Measurements from ENCODE around the gene COL4A3.

The COL4A3 gene

DNA sequence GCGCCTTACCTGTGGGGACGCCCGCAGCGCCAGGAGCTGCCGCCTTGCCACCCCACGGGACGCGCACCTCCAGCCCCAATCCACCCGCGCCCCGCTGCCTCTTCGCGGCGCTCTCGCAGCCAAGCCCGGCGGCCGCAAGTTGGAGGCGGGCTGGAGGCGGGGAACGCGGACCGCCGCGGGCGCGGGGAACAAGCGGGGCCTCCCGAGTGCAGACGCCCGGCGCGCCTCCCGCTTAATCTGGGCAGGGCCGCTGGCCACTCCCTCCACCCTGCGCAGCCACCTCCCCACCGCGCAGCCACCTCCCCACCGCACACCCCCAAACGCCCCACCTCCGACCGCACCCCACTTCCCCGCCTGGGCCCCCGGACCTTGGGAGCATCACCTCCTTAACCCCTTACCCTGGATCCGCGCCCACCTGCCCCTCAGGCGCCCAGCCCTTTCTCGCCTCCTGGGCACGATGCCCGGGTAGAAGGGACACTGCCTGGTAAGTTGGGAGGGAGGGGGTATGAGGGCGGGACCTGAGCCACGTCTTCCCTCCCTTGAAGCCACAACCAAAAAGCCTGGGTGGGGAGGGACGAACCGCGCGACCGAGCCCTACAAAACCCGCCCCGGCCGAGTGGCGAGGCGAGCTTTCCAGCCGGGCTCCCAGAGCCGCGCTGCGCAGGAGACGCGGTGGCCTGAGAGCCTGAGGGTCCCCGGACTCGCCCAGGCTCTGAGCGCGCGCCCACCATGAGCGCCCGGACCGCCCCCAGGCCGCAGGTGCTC lies at the start of gene COL4A3, which contains the start of gene COL4A4:
COL4A3 (plus strand) TSS at position 627 of the 765 bp plus-strand sequence; CDS start at position 730, 103 bp downstream.
COL4A4 (minus strand) TSS at position 208 of the 765 bp plus-strand sequence. CDS start 16,722 bp downstream, outside the sequence.
- no peak for DNase-seq (ENCODE audit: low spot score)

DNA sequence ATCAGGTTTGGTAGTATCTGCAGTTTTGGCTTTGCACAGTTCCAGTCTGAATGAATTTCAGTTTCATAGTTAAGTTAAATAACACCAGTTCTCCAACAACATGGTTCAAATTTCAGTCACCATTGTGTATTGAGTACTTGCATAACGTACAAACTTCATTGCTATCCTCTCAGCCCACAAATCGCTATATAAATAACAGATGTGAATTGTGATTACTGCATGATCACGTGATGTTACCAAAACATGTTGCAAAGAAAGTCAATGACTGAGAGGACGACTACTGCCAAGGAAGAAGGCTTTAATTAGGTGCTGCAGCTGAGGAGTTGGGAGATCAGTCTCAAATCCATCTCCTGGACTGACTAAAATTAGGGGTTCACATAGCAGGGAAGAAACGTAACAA lies 48.7 kb upstream of the COL4A3 start:
- no peak for DNase-seq (ENCODE audit: low spot score)

DNA sequence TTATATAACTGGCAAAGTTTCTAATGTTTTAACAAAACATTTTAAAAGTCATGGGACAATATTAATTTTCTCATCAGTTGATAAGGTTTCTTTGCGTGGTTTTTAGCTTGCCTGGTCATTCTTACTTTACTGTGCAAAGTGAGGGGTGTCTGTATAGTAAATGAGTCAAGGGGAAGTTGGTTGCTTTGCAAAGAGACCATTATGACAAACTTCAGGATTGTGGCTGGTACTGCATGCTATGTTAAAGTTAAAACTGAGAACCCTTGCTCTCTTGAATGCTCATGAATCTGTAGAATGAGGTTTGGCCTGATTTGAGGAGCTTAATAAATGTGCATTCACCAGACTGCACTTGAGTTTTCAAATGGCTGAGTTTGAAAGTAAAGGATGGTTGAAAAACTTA lies 47.4 kb upstream of the COL4A3 start:
- no peak for DNase-seq (ENCODE audit: low spot score)

DNA sequence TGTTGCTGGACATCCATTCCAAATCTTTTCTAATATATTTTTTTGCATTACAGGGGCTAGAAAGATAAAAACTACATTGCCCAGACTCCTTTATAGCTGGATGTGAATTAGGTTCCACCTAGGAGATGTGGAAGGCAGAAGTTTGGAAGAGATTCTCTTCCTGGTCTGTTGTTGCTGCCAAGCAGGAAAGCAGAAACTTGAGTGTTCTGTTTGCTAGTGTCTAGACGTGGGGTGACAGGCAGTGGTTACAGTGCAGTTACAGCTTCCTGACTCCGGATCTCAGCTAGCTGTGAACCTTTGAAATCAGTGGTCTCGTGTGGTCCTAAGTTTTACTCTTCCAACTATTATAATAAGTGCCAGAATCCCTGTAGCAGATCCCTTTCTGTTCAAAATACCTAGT lies 46.6 kb upstream of the COL4A3 start:
- DNase-seq (ENCODE audit: low spot score), result no peak

DNA sequence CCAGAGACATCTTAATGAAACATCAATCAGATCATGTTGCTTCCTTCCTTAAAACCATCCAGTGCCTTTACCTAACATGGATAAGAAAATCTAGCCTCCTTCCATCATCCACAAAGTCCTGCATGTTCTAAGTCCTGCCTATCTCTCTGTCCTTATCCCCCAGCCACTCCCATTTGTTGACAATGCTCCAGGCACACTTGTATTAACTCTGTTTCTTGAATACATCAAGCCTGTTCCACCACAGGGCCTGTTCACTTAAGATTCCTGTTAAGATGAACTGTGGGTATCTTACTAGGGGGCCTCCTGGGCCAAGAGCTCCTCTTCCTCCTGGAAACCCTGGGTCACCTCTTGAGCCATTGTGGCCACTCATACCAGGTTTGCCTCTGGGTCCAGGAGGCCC lies 46.1 kb upstream of the COL4A3 start:
- no peak for DNase-seq (ENCODE audit: low spot score)

DNA sequence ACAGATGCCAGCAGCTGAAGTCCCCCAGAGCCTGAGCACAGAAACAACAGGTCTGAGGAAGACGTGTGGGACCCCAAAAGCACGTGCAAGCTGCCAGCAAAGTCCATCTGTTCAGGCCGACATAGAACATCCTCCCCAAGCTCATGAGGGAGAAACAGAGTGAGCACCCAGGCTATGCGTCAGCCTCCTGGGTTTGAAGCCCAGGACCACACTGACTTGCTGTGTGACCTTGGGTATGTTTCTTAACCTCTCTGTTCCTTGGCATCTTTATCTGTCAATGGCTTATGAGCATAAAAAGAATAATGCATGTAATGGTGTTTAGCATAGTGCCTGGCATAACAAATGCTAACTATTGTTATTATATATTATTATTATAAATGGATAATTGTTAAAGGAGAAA lies 40.7 kb upstream of the COL4A3 start:
- DNase-seq (ENCODE audit: low spot score), result no peak

DNA sequence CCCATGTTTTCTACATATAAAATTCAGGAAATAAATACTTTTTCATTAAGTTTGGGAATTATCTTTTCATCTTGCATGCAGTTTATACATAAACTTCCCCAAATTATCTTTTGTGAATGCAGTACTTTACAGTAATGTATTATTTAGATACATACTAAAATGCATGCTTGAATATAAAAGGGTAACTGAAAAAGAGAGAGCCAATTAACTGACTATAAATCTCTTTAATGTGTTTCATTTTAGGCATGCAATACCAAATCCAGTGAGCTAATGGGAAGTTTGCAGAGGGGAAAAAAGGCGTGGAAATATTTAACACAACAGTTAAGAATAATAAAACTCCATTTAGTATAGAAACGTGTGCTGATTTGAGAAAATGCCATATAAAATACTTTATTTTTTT lies 39.6 kb upstream of the COL4A3 start:
- DNase-seq (ENCODE audit: low spot score), result no peak

DNA sequence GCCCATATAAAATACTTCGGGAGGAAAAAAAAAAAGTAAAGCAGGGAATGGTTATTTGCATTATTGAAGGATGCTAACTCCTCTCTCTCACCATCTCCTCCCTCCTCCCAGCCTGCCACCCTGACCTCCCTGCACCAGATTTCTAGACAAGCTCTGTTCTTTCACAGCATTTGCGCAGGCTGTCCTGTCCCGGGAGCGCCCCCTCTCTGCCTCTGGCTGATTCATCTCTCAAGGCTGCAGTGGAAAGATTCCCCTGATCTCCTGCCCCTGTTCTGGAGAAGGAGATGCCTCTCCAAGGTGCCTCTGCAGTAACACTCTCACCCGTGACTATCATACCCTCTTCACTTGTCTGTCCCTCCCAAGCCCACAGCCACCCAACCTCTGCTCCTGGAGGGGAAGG lies 38.9 kb upstream of the COL4A3 start:
- DNase-seq (ENCODE audit: low spot score), result no peak

DNA sequence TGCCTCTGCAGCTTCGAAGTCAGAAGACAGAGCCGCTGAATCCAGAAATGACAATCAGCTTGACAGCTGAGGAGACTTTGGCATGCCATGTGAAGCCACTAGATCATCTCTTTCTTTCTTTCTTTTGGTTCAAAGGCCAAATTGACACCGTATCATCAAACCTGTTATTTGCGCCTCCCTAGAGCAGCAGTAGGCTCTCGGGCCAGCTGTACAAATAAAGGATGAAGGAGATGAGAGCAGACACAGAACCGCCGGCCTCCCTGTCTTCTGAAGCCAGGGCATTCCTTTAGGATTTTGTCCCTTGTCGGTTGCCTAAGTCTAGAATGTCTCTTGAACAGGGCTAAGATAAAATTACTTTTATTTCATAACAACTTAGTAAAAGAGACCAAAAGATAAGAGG lies 37.2 kb upstream of the COL4A3 start:
- DNase-seq (ENCODE audit: low spot score), result no peak

DNA sequence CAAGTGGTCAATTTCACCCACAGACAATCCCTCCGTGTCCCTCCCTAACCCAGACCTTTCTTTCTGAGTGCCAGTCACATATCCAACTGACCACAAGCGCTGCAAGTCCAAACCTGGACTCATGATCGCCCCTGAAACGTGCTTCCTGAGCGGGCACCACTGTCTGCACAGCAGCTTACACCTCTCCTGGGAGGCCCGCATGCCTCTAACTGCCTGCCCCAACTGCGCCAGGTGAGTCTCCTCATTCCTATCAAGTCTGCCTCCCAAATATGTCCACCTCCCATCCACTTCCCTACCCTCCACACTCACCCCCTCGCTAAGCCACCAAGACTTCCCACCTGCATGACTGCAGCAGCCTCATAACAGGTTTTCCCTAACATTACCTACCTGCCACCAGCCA lies 33.8 kb upstream of the COL4A3 start:
- no peak for DNase-seq (ENCODE audit: low spot score)

DNA sequence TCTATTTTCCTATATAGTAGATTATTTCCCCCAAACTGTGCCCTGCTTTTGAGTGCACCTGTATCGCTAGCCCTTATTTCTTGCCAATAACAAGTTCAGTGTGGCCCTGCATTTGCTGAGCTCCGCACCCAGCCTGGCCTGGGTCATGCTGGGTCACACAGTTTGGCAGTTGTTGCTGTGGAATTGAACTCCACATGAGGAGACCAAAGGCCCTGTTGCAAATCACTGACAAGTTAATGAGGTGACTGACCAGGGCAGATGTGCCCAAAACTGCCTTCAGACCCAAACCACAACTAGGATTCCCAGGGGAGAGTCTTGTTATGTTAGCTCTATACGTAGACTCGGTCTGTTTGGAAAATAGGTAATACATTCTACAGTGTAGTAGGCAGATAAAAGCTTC lies 31.4 kb upstream of the COL4A3 start:
- no peak for DNase-seq (ENCODE audit: low spot score)

DNA sequence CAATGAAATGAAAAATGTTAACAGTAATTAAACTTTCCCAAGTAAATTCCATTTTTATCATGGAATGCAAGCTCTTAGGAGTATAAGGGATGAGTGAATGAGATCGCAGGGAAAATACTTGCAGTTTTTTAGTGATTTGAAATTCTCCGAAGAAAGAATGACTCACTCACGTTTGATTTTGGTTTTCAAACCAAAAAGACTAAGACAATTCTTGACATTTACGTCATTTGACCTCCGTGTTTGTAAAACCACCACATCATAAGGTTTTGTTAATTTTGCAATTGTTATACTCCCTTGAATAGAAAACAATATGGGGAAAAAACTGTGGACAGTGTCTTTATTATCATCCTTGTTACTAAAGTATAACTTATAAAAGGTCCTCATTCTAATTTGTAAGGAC lies 29.8 kb upstream of the COL4A3 start:
- DNase-seq (ENCODE audit: low spot score), result no peak

DNA sequence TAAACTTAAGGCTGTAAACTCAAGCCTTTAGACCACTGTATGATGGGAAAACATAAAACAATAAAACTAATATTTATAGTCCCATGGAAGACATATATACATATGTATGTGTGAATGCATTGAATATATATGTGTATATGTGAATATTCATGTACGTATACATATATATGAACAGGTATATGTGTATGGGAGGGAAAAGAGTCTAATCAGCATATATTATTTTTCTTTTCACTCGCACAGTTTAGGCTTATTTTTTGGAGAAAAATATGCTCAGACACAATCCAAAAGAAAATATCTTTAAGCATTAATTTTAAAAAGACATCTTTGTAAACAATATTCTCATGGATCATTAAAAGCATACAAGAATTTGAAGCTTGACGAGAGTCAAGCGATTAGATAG lies 23.1 kb upstream of the COL4A3 start:
- DNase-seq (ENCODE audit: low spot score), result no peak

DNA sequence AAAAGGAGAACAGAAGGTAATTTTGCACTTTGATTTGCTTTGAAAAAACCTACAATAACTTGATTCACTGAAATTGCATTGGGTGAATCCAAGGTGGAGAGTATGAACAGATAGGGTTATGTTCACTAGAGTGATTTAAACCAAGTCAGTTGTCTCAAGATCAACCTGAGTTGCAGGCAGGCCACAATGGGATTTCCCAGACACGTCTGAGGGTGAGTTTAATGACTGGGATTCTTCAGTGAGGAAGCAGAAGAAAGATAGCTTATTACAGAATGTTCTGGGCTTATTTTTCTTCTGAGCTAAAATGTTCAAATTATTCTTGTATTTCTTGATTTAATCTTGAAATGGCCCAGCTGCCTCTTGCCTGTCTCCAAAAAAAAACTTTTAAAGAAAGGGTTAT lies 20.5 kb upstream of the COL4A3 start:
- no peak for DNase-seq (ENCODE audit: low spot score)

DNA sequence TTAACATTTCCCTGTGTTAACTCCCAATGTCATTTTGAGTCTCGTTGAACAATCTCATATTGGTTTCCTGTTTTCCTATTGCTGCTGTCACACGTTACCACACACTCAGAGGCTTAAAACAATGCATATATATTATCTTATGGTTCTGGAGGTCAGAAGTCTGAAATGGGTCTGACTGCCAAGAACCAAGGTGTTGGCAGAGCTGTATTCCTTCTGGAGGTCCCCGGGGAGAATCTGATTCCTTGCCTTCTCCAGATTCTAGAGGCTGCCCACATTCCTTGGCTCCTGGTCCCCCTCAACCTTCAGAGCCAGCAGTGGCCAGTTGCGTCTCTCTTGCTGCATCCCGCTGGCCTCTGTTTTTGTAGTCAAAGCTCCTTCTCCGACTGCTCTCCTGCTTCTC lies 18.0 kb upstream of the COL4A3 start:
- DNase-seq (ENCODE audit: low spot score), result no peak

DNA sequence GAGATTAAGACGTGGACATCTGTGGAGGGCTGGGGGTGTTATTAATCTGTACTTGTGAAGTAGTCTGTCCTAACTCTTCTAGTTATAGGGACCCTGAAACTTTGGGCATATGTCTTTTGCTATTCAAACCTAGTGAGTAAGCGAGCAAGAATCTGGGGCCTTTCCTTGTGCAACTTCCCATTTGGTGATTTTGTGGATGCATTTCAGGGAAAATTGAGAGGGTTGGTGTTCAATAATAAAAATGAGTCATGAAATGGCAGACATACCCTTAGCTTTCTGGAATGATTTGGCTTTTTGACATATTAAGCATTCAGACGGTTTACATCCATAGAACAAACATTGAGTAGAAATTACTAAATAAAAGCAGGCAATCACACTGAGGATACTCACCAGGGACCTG lies 17.4 kb upstream of the COL4A3 start:
- no peak for DNase-seq (ENCODE audit: low spot score)

DNA sequence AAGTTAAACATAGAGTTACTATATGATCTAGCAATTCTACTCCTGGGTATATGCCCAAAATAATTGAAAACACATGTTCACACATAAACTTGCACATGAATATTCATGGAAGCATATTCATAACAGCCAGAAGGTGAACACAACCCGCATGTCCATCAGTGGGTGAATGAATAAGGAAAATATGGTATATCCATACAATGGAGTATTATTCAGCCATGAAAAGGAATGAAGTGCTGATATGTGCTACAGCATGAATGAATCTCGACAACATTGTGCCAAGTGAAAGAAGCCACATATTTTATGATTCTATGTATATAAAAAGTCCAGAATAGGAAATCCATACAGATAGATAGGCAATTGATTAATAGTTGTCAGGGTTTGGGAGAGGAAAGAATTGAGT lies 16.3 kb upstream of the COL4A3 start:
- no peak for DNase-seq (ENCODE audit: low spot score)

DNA sequence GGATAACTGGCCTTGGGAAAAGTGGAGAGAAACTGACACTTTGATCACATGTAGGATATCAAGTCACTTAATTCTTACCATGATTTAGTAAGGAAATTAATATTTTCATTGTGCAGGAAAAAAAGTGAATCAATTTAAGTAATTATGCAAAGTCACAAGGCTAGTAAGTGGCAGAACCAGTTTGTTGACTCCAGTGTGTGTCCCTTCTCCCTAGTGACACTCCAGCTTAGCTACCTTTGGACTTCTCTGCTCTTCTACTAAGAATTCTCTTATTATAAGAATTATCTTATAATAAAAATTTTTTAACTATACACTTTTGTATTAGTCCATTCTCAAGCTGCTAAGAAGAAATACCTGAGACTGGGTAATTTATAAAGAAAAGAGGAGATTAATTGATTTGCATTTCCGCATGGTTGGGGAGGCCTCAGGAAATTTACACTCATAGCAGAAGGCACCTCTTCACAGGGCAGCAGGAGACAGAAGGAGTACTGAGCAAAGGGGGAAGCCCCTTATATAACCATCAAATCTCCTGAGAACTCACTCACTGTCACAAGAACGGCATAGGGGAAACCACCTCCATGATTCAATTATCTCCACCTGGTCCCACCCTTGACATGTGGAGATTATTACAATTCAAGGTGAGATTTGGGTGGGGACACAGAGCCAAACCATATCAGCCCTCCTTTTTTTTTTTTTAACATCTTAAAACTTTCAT lies 14.0 kb upstream of the COL4A3 start:
- no peak for DNase-seq (ENCODE audit: low spot score)

DNA sequence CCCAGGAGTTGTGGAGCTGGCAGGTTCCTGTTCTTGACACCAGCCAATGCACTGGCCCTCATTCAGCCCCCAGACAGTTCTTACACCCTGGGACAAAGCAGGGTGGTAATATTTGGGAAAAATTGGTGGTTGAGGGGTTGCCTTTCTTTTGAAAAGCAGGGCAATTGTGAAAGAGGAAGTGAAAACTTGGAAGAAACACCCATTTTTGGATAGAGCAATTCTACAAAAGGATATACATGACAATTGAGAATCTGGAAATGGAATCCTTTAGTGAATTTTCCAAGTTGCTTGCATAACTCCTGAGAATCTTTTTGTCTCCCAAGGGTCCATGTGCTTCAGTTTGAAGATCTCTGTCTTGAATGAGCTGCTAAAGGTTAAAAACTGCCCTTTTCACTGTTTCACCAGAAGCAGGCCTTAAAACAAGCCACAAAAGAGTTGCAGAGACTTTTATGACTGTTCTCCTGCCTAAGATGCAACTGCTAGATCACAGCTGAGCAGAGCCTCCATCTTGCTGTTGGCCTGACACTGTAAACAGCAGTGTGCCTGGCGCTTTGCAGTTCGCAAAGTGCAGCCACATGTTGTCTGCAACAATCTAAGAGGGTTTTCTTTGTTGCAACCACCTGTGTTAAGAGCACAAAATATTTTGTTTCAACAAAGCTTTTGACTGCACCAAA lies 12.2 kb upstream of the COL4A3 start:
- DNase-seq (ENCODE audit: low spot score), result no peak

DNA sequence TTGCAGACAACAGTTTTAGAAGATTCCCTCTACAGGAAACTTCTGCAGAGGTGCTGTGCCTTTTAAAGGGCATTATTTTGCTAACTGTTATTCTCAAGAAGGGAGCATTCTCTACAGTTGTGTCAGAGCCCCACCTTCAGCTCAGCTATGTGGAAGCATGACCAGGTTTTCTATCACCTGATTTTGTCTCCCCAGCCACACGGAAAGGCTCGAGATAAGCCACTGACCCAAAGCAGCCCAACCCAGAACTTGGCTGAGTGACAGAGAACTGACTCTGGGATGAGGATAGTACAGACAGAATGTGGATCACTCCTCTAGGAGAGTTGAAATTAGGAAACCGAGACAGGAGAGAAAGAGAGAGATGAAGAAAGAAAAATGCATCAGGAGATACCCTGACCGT lies 11.1 kb upstream of the COL4A3 start:
- no peak for DNase-seq (ENCODE audit: low spot score)

DNA sequence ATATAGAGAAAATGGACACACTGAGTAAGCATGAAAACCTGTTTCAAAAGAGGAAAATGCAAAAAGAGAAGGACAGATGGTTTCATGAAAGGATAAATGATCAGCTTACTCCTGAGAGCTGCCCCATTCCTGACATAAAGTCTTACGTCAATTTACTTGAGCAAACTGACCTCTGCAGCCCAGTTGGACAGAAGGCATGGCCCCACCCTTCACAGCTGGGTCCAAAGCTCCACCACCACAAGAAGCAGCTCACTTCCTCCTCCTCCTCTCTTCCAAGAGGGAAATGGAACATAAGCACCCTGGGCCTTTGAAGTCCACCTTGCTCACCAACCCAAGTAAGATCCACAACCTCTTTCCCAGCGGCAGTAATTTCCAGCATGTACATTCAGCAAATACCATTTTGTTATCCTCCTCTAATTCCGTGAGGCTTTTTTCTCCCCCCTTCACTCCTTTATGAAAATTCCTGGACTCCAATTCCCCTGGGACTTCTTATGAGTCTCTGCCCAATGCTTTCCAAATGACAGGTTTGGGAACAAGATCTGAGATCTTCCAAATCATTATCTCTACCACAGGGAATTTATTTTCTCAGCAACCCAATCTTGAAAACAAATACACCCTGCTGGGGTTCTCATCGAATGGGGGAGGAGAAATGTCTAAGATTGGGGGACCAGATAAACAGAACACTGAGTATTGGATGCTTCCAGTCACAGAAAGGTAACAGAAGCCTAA lies 10.5 kb upstream of the COL4A3 start:
- no peak for DNase-seq (ENCODE audit: low spot score)

DNA sequence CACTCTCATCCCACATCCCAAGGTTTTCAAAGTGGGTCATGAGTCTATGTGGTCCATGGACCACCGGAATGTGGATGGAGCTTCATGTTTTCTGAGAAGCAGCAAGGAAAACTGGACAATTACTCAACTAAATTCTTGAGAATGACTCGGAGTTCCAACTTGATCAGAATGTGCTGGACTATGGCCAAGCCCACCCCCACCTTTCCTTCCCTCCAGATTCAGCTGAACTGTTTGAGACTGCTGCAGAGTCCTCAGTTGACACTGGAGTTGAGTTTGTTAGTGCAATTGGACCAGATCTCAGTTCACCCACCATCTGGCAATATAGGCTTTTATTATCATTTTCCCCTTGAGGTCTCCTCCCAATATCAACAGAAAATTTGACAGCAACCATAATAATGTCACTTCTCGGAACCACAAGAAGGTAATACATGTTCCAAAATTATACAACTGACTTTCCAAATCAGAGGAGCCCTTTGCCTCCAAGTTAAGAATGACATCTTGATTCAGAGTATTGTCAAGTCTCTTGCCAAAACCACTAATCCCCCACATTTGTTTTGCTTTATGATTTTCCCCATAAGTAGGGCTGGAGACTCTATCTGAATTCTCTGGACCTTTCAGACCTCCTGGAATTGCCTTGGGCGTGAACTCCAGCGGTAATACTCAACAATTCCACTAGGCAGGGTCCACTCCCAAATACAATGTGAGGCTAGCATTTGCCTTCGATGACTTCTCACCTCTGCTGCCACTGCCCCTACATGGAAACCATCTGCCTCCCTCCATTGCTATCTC lies 9.2 kb upstream of the COL4A3 start:
- no peak for DNase-seq (ENCODE audit: low spot score)

All from kidney capillary endothelial cell (primary cell).